Measurements from ENCODE around the gene KRT6C.
"Not testable (repeated sequence)": the region's sequence is repeated elsewhere in the genome, so short reads cannot be mapped to it uniquely, and the experiment has no call there.

The KRT6C gene

DNA sequence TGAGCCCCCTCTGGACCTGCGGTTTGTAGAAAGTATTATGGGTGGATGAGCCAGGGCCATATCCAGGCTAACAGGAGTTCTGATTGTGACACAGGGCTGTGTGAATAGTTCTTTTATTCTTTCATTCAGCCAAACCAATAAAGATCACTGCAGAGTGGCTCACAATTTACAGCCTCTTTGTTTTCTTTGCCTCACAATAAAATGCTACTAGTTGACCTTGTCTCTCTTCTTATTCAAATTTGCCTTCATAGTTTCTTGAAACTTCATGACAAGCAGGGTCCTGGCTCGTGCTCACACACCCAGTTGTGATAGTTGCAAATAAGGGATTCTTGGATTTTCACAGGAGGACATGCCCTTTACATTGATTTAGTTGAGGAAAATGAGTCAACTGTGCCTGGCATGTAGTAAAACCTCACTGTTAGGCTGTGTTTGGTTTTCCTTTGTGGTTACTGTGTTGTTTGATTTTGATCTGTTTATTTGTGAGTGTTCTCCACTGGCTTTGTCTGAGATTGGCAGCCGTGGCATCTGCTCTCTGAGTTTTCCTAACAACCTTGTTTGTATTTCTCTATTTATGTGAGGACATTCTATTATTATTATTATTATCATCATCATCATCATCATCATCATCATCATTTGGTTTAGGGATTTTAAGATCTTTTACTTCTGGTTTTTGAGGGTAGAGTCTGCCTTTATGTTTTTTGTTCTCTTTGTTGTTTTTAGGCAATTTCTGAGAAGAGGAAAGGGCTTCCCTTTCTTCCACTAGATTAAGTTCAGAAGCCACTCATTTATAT, 19.0 kb downstream of the KRT6C start:
- no peak for TF ChIP-seq CTCF (IDR thresholded peaks at IDR 0.05; ENCODE audit: low read depth, low read length)
- DNase-seq (ENCODE audit: extremely low read depth, low read depth): no peak

DNA sequence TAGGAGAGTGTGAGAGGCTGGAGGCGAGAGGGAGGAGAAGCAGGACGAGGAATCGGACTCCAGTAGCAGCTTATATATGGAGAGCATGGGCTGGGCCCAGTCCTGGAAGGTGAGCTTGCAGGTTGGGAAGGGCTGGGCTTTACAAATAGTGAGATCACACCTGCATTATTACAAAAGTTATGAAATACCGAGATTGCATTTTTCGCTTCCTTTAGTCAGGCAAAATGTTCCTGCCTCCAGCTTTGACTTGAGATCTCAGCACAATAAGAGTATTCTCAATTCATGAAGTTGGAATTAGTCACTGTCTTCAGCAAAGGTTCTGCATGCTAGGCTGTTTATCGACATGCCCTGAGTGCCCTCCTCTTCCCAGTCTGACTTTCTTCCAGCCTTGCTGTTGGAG, 21.5 kb downstream of the KRT6C start, which contains the start of gene KRT6B:
Gene KRT6B (minus strand): TSS at position 46 of the 400 bp plus-strand sequence. CDS start 68 bp downstream, outside the sequence.
- no peak for TF ChIP-seq CTCF (IDR thresholded peaks at IDR 0.05; ENCODE audit: low read depth, low read length)
- no peak for DNase-seq (ENCODE audit: extremely low read depth, low read depth)

DNA sequence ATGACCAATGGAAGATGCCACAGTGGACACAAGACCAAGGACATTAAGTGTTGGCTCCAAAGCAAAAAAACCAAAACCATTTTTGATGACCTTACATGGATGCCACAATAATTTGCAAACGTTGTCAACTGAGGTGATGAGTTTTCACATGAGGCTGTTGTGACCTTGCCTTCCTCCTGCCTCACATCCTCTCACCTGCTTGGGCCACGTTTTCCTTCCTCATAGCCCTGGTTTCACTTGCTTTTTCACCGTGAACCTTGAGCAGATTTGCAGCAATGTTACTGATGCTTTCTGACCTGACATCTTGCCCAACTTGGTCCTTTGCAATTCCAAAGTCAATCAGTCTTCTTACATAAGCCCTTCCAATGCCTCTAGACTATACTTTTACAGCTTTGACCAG, 25.4 kb downstream of the KRT6C start:
- TF ChIP-seq CTCF (IDR thresholded peaks at IDR 0.05; ENCODE audit: low read depth, low read length): no peak
- DNase-seq (ENCODE audit: extremely low read depth, low read depth): no peak

DNA sequence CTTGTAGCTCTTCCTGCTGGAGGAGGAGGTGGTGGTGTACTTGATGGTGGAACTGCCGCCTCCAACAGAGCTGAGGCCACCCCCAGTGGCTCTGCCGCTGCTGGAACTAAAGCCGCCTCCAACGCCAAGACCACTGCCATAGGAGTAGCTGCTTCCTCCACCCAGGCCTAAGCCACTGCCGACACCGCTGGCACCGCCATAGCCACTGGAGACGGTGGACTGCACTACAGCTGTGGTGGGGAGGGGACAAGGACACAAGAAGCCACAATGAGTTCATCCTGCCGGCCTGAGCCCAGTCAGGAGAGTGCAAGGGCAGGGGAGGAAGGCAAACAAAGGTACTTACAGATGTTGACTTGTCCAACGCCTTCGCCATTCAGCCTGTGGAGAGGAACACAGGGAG, 26.4 kb downstream of the KRT6C start:
- not testable (repeated sequence) for DNase-seq (ENCODE audit: extremely low read depth, low read depth)

DNA sequence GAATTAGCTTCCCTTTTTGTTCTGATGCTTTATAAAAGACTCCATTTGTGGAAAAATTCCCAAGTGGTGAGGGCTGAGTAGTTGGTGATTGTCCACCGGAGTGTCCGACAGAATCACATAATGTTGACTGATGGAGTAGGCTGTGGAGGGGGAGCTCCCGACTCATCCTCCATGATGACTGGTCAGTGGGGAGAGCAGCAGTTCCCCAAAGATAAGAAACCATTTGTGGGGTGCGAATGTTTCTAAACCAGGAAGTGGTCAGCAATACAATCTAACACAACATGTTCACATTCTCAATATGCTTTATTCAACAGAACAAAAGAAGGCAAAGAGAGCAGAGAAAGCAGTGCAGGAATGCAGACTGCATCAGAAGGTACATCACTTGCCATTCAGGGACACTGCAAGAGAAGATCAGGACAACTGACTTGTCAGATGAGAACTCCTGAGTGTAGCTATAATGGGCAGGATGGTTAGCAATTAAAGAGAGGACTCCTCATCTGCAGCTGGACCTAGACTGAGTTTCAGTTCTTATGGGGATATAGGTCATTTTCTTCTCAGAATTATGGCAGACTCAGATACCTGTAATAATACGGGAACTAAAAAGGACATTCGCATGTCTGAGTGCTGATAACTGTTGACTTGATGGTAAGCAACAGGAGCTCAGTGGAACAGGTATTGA, 27.1 kb downstream of the KRT6C start:
- no peak for TF ChIP-seq CTCF (IDR thresholded peaks at IDR 0.05; ENCODE audit: low read depth, low read length)

GRCh38 chr12:52445876-52446275, 27.7 kb downstream of the KRT6C start:
- no peak for TF ChIP-seq CTCF (IDR thresholded peaks at IDR 0.05; ENCODE audit: low read depth, low read length)
- DNase-seq (ENCODE audit: extremely low read depth, low read depth): no peak

More for the DNA sequence above, 27.1 kb downstream of the KRT6C start:
- no peak for DNase-seq (ENCODE audit: extremely low read depth, low read depth)

- no peak for TF ChIP-seq CTCF (IDR thresholded peaks at IDR 0.05; ENCODE audit: low read depth, low read length)
- no peak for DNase-seq (ENCODE audit: extremely low read depth, low read depth)
These were observed 28.7 kb downstream of the KRT6C start for GRCh38 chr12:52444647-52445595.
